ENCODE results near the gene ARAP2. TPM values are rescaled to one million over a fixed set of nuclear protein-coding genes. Genes with fewer than 3 reads are reported as not detected.

ARAP2 gene
- total and polyA plus RNA-seq, 2 of the 13 experiments (the other 11 are each of a cell fraction or from before 2014, with no cell fraction given): 0.37 to 1.4 TPM

GRCh38 chr4:36269101-36269500 lies 24.8 kb upstream of the ARAP2 start:
- no peaks in the 10 kb centered on the region for H4K20me1 ChIP-seq (ENCODE audit: insufficient read depth, low read length)
- H3K9me3 ChIP-seq (ENCODE audit: low read length): no peaks in the 10 kb centered on the region
- no peak overlapping the region for H2AFZ ChIP-seq (ENCODE audit: low read length)
- BruUV-seq (replicated peaks): no TSS peak
- intact Hi-C loops (cut with micrococcal nuclease; ENCODE audit: unreplicated experiment) (no loop called here), in situ Hi-C loops (cut with HindIII; ENCODE audit: extremely low pct_ligation_motif_present, low pct_unique_long_range_greater_than_20kb) (no loop called here)
- no peak overlapping the region for H3K4me2 ChIP-seq (ENCODE audit: low read depth, low read length)
- CTCF ChIA-PET (ENCODE audit: low intra/inter-chr PET ratio, low total read pairs): no interaction called here
- no peaks in the 10 kb centered on the region for H3K27me3 ChIP-seq (ENCODE audit: control insufficient read depth in 1 of 2, insufficient read depth in 2 of 2, low read length in 2 of 2)
- H3K4me1 ChIP-seq (ENCODE audit: insufficient read depth, low read length): no peaks in the 10 kb centered on the region
- no peak overlapping the region for H3K9ac ChIP-seq (ENCODE audit: insufficient read depth, low read depth, low read length)
- FAIRE-seq (no peak), ATAC-seq (no peak), DNase-seq (ENCODE audit: low spot score) (no peak)
- 2% methylated on average over 4 of the region's 4 CpGs for WGBS (ENCODE audit: low lambda C conversion rate)
- H3K4me3 ChIP-seq (replicated peaks in 1 of 3; ENCODE audit: insufficient read depth in 1 of 3, low read depth in 2 of 3, low read length in 3 of 3): no peak overlapping the region
- POLR2A ChIA-PET: no interaction called here
- no peak overlapping the region for H3K27ac ChIP-seq (ENCODE audit: extremely low read length, insufficient read depth, low read length)
- H3K79me2 ChIP-seq (ENCODE audit: insufficient read depth, low read length): no peaks in the 10 kb centered on the region
- no peaks in the 10 kb centered on the region for H3K36me3 ChIP-seq (replicated peaks in 1 of 2; ENCODE audit: control insufficient read depth in 1 of 2, insufficient read depth in 2 of 2, low read length in 2 of 2)
- no peak for TF ChIP-seq ATF5 (CRISPR knock-in tag; IDR thresholded peaks at IDR 0.05; ENCODE audit: low read depth)
- TF ChIP-seq, protein P1, sequence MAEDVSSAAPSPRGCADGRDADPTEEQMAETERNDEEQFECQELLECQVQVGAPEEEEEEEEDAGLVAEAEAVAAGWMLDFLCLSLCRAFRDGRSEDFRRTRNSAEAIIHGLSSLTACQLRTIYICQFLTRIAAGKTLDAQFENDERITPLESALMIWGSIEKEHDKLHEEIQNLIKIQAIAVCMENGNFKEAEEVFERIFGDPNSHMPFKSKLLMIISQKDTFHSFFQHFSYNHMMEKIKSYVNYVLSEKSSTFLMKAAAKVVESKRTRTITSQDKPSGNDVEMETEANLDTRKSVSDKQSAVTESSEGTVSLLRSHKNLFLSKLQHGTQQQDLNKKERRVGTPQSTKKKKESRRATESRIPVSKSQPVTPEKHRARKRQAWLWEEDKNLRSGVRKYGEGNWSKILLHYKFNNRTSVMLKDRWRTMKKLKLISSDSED (CRISPR knock-in tag; IDR thresholded peaks at IDR 0.05): no peak
- TF ChIP-seq, protein P2, sequence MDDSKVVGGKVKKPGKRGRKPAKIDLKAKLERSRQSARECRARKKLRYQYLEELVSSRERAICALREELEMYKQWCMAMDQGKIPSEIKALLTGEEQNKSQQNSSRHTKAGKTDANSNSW (CRISPR knock-in tag; IDR thresholded peaks at IDR 0.05; ENCODE audit: borderline replicate concordance): no peak
- no peak for TF ChIP-seq KDM6A (CRISPR knock-in tag; IDR thresholded peaks at IDR 0.05; ENCODE audit: low read depth)
- no peak for TF ChIP-seq ZBTB7A (CRISPR knock-in tag; IDR thresholded peaks at IDR 0.05)
- TF ChIP-seq ZNF557 (CRISPR knock-in tag; IDR thresholded peaks at IDR 0.05): no peak
- TF ChIP-seq RELA (CRISPR knock-in tag; IDR thresholded peaks at IDR 0.05): no peak
- TF ChIP-seq ZNF446 (CRISPR knock-in tag; IDR thresholded peaks at IDR 0.05): no peak
- TF ChIP-seq ZFP41 (CRISPR knock-in tag; IDR thresholded peaks at IDR 0.05; ENCODE audit: borderline replicate concordance): no peak
- TF ChIP-seq ERF (CRISPR knock-in tag; IDR thresholded peaks at IDR 0.05): no peak
- no peak for TF ChIP-seq SP2 (CRISPR knock-in tag; IDR thresholded peaks at IDR 0.05)
- no peak for TF ChIP-seq ZHX2 (IDR thresholded peaks at IDR 0.05; ENCODE audit: low read depth)
- TF ChIP-seq ZHX2 (CRISPR knock-in tag; IDR thresholded peaks at IDR 0.05; ENCODE audit: borderline replicate concordance): no peak
- no peak for TF ChIP-seq EZH2 (conservative IDR thresholded peaks at IDR 0.05; ENCODE audit: low read depth, low read length)
- TF ChIP-seq SMYD3 (CRISPR knock-in tag; IDR thresholded peaks at IDR 0.05): no peak
- TF ChIP-seq, protein P3, sequence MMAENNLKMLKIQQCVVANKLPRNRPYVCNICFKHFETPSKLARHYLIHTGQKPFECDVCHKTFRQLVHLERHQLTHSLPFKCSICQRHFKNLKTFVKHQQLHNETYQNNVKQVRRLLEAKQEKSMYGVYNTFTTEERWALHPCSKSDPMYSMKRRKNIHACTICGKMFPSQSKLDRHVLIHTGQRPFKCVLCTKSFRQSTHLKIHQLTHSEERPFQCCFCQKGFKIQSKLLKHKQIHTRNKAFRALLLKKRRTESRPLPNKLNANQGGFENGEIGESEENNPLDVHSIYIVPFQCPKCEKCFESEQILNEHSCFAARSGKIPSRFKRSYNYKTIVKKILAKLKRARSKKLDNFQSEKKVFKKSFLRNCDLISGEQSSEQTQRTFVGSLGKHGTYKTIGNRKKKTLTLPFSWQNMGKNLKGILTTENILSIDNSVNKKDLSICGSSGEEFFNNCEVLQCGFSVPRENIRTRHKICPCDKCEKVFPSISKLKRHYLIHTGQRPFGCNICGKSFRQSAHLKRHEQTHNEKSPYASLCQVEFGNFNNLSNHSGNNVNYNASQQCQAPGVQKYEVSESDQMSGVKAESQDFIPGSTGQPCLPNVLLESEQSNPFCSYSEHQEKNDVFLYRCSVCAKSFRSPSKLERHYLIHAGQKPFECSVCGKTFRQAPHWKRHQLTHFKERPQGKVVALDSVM (CRISPR knock-in tag; IDR thresholded peaks at IDR 0.05): no peak
- no peak for TF ChIP-seq ZFX (CRISPR knock-in tag; IDR thresholded peaks at IDR 0.05; ENCODE audit: low read depth)
